T-helper 2 cell treated with Interferon-gamma antibody and Interleukin-4, amounts not matched to agents 5 μg/mL and 100 μg/mL, for 36 hours (primary cell): Measurements from ENCODE around the gene MED12L.

Experiments used
- DNase-seq: peaks from one replicate; pipeline ENCODE4 v3.0.0; 2021; ENCODE audit warnings: low spot score
- H3K27ac Mint-ChIP-seq: one replicate; pipeline ENCODE4 v1.8.0; 2021; ENCODE audit warnings: mild to moderate bottlenecking, mixed read lengths
- H3K27me3 Mint-ChIP-seq: one replicate; pipeline ENCODE4 v1.8.0; 2021; ENCODE audit warnings: low read depth, mixed read lengths
- H3K36me3 Mint-ChIP-seq: one replicate; pipeline ENCODE4 v1.8.0; 2021; ENCODE audit warnings: low read depth, mixed read lengths
- H3K4me1 Mint-ChIP-seq: one replicate; pipeline ENCODE4 v1.8.0; 2021; ENCODE audit warnings: low read depth, mixed read lengths
- H3K4me3 Mint-ChIP-seq: one replicate; pipeline ENCODE4 v1.8.0; 2022; ENCODE audit warnings: mild to moderate bottlenecking, moderate library complexity, mixed read lengths
- H3K9me3 Mint-ChIP-seq: one replicate; pipeline ENCODE4 v1.8.0; 2021; ENCODE audit warnings: mixed read lengths

MED12L gene

DNA sequence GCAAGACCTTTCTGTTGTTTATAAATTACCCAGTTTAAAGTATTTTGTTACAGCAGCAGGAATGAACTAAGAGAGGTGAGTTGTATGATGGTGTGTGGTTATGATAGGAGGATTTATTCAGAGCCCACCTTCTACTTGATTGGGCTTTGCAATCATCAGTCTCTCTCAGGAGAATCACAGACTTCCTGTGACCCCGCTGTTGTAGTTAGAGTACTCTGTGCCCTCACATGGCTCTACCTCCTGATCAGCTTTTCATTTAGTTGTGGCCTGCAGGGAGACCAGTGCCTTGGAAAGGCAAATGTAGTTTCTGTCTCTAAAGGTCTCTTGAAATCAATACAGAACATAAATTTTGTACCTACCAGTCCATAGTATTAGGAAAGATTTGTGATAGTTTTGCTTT is 200.5 kb downstream of the MED12L start:
- Mint-ChIP-seq H3K4me3 (no peak overlapping the region), H3K27me3 (no peaks in the 10 kb centered on the region), H3K36me3 (no peaks in the 10 kb centered on the region), H3K9me3 (no peaks in the 10 kb centered on the region), H3K27ac (no peak overlapping the region), H3K4me1 (peaks cover 32% of the 10 kb centered on the region)
- no peak for DNase-seq

DNA sequence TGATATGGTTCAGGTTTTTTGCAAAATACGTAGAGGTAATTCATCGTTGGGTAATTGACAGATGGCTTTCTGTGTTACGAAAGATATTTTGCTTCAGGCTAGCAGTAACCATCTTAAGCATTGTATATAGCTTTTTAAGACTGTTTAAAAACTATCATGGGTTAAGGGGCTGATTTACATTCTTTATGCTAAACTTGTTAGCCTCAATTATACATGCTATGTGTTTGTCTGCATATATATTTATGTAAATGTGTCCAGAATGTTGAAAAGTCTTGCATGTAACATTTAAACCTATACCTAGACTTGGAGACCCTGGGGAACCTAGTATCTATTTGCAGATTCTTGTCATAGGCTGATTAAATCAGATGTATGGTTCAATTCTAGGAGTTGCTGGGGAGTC is 204.0 kb downstream of the MED12L start:
- no peaks in the 10 kb centered on the region for H3K36me3 Mint-ChIP-seq
- no peaks in the 10 kb centered on the region for H3K27me3 Mint-ChIP-seq
- H3K9me3 Mint-ChIP-seq: no peaks in the 10 kb centered on the region
- no peak overlapping the region for H3K4me3 Mint-ChIP-seq
- DNase-seq: no peak
- H3K4me1 Mint-ChIP-seq: peaks cover 10% of the 10 kb centered on the region
- no peak overlapping the region for H3K27ac Mint-ChIP-seq

DNA sequence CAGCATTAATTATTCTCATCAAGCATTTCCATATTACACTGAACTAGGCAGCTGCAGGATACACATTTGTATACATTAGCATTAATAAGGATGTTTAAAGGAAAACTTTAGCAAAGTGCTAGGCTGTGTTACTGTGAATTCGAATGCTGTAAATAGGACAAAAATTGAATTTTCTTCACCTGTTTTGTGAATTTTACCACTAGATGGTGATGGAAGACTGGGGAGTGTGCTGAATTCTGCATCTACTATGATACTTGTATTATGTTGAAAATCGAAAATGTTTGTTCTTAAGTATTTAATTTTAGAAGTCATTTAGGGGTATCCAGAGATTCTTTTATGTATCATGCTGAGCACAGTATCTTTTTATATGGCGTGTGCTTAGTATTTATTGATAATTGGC is 205.2 kb downstream of the MED12L start:
- H3K4me3 Mint-ChIP-seq: no peak overlapping the region
- H3K27me3 Mint-ChIP-seq: no peaks in the 10 kb centered on the region
- H3K9me3 Mint-ChIP-seq: no peaks in the 10 kb centered on the region
- H3K36me3 Mint-ChIP-seq: no peaks in the 10 kb centered on the region
- H3K4me1 Mint-ChIP-seq: peaks cover 6% of the 10 kb centered on the region
- DNase-seq: no peak
- H3K27ac Mint-ChIP-seq: no peak overlapping the region

DNA sequence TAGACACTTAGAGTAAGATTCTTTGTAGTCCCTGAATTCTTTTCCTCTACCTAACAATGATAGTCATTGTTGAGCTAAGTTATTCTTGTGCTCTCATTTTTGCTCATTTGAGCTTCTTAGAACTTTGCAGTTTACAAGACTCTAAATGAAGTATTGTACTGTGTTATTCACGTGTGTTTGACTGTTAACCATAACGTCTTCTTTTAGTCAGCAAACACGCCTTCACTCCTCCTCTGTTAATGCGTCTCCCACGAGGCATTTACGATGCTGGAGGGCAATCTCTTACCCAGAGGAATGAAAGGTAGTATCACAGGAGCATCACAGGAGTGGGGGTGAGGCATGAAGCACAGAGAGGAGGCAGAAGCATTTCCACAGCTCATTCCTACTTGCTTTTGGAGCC is 207.7 kb downstream of the MED12L start:
- no peaks in the 10 kb centered on the region for H3K36me3 Mint-ChIP-seq
- H3K9me3 Mint-ChIP-seq: no peaks in the 10 kb centered on the region
- no peaks in the 10 kb centered on the region for H3K27me3 Mint-ChIP-seq
- H3K4me1 Mint-ChIP-seq: no peaks in the 10 kb centered on the region
- no peak overlapping the region for H3K27ac Mint-ChIP-seq
- no peak overlapping the region for H3K4me3 Mint-ChIP-seq
- DNase-seq: no peak

DNA sequence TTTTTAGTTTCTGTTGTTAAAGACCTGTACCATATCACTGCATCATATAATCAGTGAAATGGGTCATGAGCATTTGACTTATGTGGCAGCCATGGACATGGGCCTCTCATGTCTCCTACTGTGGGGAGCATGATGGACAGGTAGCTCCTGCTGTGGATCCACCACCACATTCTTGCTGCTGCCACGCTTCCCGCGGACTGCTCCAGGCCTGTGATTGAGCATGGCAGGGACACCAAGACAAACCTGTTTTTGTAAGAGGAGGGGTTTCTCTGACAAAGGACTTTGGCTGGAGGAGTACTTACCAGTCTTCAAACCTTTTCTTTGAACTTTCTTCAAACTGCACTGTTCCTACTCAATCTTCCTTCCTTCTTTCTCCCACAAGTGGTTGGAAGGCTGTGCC is 210.8 kb downstream of the MED12L start:
- peaks cover 7% of the 10 kb centered on the region for H3K4me1 Mint-ChIP-seq
- H3K27ac Mint-ChIP-seq: no peak overlapping the region
- no peaks in the 10 kb centered on the region for H3K27me3 Mint-ChIP-seq
- no peaks in the 10 kb centered on the region for H3K36me3 Mint-ChIP-seq
- no peaks in the 10 kb centered on the region for H3K9me3 Mint-ChIP-seq
- H3K4me3 Mint-ChIP-seq: no peak overlapping the region
- no peak for DNase-seq

DNA sequence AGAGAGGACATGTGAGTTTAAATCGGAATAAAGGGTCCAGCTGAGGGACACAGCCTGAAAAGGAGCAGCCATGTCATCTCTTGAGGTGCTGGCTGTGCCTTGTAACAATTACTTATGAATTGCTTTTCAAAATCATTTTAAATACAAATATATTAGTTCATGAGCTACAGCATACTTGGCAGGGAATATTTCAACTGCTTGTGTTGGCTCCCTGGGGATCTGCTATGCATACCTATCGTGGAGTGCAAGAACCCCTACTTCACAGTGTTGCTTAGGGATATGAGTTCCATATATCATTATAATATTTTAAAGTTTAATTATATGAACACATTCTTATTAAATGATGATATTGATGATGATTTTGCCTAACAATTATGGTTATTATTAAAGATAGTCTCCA is 212.0 kb downstream of the MED12L start:
- Mint-ChIP-seq H3K36me3 (no peaks in the 10 kb centered on the region), H3K27me3 (no peaks in the 10 kb centered on the region), H3K27ac (no peak overlapping the region), H3K9me3 (no peaks in the 10 kb centered on the region), H3K4me1 (peaks cover 15% of the 10 kb centered on the region), H3K4me3 (no peak overlapping the region)
- DNase-seq: no peak

DNA sequence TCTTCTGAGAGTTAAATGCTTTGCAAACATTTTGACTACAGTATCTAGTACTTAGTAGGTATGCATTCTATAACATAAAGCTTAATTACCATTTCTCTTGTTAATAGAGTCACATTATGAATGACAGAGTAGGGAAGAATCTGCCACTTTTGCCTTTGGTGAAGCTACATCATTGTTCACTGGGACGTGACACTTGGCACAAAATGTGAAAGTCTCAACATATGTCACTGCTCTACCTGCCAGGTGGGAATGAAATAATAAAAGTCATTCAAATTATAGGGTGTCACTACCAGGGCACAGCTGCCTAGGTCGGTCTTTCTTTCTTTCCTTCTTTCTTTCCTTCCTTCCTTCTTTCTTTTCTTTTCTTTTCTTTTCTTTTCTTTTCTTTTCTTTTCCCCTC is 213.5 kb downstream of the MED12L start:
- H3K4me3 Mint-ChIP-seq: no peak overlapping the region
- no peaks in the 10 kb centered on the region for H3K9me3 Mint-ChIP-seq
- H3K27ac Mint-ChIP-seq: no peak overlapping the region
- H3K4me1 Mint-ChIP-seq: peaks cover 25% of the 10 kb centered on the region
- no peaks in the 10 kb centered on the region for H3K36me3 Mint-ChIP-seq
- no peaks in the 10 kb centered on the region for H3K27me3 Mint-ChIP-seq
- DNase-seq: no peak

DNA sequence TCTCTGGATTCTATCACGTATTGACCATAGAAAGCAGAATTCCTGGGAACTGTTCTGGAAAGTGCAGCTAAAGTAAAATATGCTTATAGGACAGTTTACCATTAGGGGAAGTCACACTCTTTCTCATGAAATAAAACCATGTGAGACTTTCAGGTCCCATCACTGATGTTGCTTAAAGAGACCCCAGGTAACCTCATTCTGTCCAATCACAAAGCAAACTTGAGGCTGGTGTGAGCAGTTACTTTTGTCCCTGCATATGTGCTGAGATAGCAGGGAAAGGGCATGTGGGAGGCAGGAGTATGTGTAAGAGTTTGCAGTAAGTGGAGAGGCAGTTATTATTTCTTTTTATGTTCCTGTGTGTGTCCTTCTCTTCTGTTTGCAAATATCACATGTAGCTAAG is 215.1 kb downstream of the MED12L start:
- H3K27ac Mint-ChIP-seq: no peak overlapping the region
- DNase-seq: no peak
- no peaks in the 10 kb centered on the region for H3K9me3 Mint-ChIP-seq
- no peak overlapping the region for H3K4me3 Mint-ChIP-seq
- H3K4me1 Mint-ChIP-seq: peaks cover 35% of the 10 kb centered on the region
- no peaks in the 10 kb centered on the region for H3K27me3 Mint-ChIP-seq
- H3K36me3 Mint-ChIP-seq: no peaks in the 10 kb centered on the region

DNA sequence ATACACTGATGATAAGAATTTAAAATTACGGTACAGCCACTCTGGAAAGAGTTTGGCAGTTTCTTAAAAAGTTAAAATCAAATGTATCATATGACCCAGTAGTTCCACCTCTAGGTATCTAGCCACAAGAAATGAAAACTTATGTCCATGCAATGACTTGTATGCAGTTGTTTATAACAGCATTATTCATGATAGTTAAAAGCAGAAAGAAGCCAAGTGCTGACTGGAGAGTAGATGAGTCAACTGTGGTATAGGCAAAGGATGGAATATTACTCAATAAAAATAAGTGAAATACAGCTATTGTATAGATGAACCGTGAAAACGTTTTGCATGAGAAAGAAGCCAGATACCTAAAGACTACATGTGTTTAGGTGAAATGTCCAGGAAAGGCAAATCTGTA is 216.3 kb downstream of the MED12L start:
- Mint-ChIP-seq H3K9me3 (no peaks in the 10 kb centered on the region), H3K4me1 (peaks cover 46% of the 10 kb centered on the region), H3K27ac (no peak overlapping the region), H3K4me3 (no peak overlapping the region), H3K36me3 (no peaks in the 10 kb centered on the region), H3K27me3 (no peaks in the 10 kb centered on the region)
- no peak for DNase-seq

DNA sequence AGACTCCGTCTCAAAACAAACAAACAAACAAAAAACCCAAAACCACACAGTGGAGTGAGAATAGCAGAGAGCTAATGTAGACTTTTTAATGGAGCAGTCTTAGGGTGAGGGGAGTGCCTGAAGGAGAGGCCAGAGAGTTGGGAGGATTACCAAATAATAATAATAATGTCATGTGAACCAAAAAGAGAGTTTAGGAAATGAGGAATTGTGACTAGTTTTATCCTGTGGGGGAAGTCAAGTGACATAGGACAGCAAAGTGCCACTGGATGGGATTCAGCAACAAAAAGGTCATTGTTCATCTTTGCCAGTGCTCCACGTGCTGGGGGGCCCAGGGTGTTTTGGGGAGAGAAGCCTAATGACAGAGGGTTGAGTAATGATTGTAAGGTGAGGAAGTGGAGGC is 218.3 kb downstream of the MED12L start:
- Mint-ChIP-seq H3K9me3 (no peaks in the 10 kb centered on the region), H3K27ac (peak overlapping the region; percentile 3), H3K4me1 (peaks cover 60% of the 10 kb centered on the region), H3K36me3 (no peaks in the 10 kb centered on the region), H3K27me3 (no peaks in the 10 kb centered on the region), H3K4me3 (no peak overlapping the region)
- no peak for DNase-seq

DNA sequence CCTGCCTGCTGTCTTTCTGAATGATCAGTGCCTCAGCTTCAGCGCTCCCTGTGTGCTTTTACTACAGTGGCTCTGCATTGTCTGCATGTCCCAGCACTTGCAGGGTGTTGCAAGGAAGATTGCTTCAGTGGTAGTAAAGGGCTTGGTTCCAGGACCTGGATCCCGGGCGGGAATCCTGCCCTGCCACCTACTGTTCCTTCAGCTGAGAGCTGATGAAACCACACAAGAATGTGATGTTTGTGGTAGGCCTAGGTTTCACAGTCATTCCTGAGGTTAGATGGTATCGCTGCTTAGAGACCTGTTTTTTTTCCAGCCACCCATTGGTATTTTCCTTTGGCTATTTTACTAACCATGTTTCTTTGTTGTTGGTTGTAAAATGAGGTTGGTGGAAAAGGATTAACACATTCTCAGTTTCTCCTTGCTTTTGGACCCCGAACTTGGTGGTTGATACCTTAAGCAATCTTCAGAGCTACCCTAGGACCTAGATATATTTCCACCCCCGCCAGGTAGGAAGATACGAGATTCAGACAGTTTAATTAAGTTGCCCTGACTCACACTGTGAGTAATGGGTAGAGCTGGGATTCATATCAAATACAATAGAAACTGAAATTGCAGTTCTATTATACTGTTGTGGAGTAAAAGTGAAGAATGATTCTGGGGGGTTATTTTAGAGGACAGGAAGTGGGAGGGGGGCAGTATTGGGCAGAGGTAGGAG is 219.8 kb downstream of the MED12L start:
- DNase-seq: peak; percentile 65
- H3K9me3 Mint-ChIP-seq: no peaks in the 10 kb centered on the region
- no peaks in the 10 kb centered on the region for H3K27me3 Mint-ChIP-seq
- H3K4me1 Mint-ChIP-seq: peaks cover 65% of the 10 kb centered on the region
- peak overlapping the region; percentile 47 for H3K4me3 Mint-ChIP-seq
- no peaks in the 10 kb centered on the region for H3K36me3 Mint-ChIP-seq
- peak overlapping the region; percentile 52 for H3K27ac Mint-ChIP-seq

DNA sequence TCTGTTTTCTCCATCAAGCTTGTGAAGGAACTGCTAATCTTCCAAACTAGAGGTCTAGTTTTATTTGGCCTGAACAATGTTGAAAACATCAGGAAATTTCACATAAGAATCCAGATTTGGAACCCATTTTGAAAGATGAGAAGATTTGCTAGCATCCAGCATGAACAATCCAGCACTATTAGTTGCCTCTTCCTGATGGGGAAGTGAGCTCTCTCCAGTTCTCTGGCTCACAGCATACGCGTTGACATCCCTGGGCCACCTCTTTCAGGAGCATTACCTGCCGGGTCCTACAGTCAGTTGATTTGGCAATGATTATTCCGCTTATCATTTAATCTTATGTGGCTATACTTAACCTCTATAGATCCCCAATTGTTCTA is 220.3 kb downstream of the MED12L start:
- H3K27me3 Mint-ChIP-seq: no peaks in the 10 kb centered on the region
- H3K36me3 Mint-ChIP-seq: no peaks in the 10 kb centered on the region
- H3K4me3 Mint-ChIP-seq: peak overlapping the region; percentile 47
- H3K27ac Mint-ChIP-seq: peak overlapping the region; percentile 52
- H3K4me1 Mint-ChIP-seq: peaks cover 62% of the 10 kb centered on the region
- no peak for DNase-seq
- H3K9me3 Mint-ChIP-seq: no peaks in the 10 kb centered on the region

DNA sequence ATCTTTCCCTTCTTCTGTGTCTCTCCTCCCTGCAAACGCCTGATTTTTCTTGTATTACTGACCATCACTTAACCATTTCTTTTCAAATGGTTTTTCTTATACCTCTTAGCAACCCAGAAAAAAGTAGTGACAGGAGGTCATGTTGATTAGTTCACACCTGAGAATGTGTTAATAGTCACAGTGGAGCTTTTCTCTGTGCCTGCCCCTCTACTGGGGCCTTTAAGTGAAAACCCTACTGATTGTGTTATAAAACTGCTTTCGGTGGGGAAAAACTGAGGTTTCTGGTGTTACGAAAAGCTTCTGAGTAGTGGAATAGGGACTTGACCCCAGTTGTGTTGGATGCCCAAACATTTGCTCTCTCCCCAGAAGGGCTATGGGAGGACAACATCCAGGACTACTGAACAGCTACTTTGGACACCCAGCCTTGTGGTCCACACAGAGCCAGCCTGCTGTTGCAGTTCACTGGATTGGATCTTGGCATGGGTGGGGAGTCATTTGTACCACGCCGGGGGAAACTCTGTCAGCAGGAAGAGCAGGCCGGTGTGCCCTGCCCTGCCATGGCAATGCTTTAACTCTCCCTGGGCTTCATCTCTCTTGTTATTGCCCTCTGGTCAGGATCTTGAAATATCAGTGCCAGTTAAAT is 220.8 kb downstream of the MED12L start:
- H3K27ac Mint-ChIP-seq: no peak overlapping the region
- no peaks in the 10 kb centered on the region for H3K36me3 Mint-ChIP-seq
- H3K27me3 Mint-ChIP-seq: no peaks in the 10 kb centered on the region
- no peaks in the 10 kb centered on the region for H3K9me3 Mint-ChIP-seq
- H3K4me3 Mint-ChIP-seq: peak overlapping the region; percentile 32
- no peak for DNase-seq
- H3K4me1 Mint-ChIP-seq: peaks cover 58% of the 10 kb centered on the region

DNA sequence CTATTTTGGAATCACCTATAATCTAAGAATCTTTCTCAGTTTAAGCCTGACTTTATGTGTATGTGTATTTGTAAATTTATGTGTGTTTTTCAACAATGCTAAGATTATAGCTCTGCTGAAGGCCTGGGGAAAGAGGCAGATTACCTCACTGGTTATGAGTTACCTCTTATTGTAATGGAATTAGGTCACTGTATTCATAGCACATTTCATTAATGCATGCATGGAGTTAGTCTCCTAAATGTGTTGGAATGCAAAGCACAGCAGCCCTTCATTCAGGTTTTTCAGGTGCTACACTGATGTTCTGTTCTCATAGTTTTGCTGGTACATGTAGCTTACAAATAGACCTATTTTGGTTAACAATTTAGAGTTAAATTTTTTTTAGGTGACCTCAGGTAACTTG is 221.7 kb downstream of the MED12L start:
- no peak overlapping the region for H3K4me3 Mint-ChIP-seq
- no peak overlapping the region for H3K27ac Mint-ChIP-seq
- no peak for DNase-seq
- no peaks in the 10 kb centered on the region for H3K27me3 Mint-ChIP-seq
- peaks cover 50% of the 10 kb centered on the region for H3K4me1 Mint-ChIP-seq
- H3K36me3 Mint-ChIP-seq: no peaks in the 10 kb centered on the region
- no peaks in the 10 kb centered on the region for H3K9me3 Mint-ChIP-seq
